ENCODE measurements around the gene CPSF7. TPM values are rescaled to one million over a fixed set of nuclear protein-coding genes. Genes with fewer than 3 reads are reported as not detected.

CPSF7 gene
- total RNA-seq, 1 experiment from 2014 or later = 87.0 TPM

- no peak for TF ChIP-seq CTCF (conservative IDR thresholded peaks at IDR 0.05)
- no peak for TF ChIP-seq EZH2 (IDR thresholded peaks at IDR 0.05; ENCODE audit: low read depth)
- Histone ChIP-seq H3K79me2 (ENCODE audit: low read depth) (no peaks in the 10 kb centered on the region), H3K36me3 (ENCODE audit: low read depth) (peaks cover 34% of the 10 kb centered on the region), H3K4me1 (replicated peaks; ENCODE audit: insufficient read depth) (no peaks in the 10 kb centered on the region), H3K27ac (peak overlapping the region; percentile 13; the same call in 1 of the 2 replicates), H3K9me3 (ENCODE audit: insufficient read depth, low read depth) (no peaks in the 10 kb centered on the region), H3F3A (ENCODE audit: insufficient read depth, low read depth) (peaks cover 40% of the 10 kb centered on the region), H3K4me3 (no peak overlapping the region), H3K4me2 (no peak overlapping the region), H4K20me1 (ENCODE audit: insufficient read depth) (peaks cover 5% of the 10 kb centered on the region; the same call in 1 of the 2 replicates), H3K27me3 (ENCODE audit: insufficient read depth, low read depth) (no peaks in the 10 kb centered on the region), H2AFZ (no peak overlapping the region), H3K9me2 (ENCODE audit: insufficient read depth) (no peaks in the 10 kb centered on the region; the same call in 1 of the 2 replicates)
- POLR2A ChIA-PET (ENCODE audit: unreplicated experiment) = interaction anchor here (0.6 kb wide), 1 partner anchor 29 kb away, joined by 3 read pairs; the partner anchor contains the start of genes CPSF7 and SDHAF2
- DNase-seq = no peak
- no TSS peak for BruUV-seq (replicated peaks)
- intact Hi-C loops (cut with micrococcal nuclease; ENCODE audit: unreplicated experiment) = no loop called here
- CTCF ChIA-PET = interaction anchor here (0.6 to 1.1 kb wide), 2 partner anchors 65 to 595 kb away, joined by 3 to 4 read pairs; no protein-coding TSS in a partner anchor
Observed at GRCh38 chr11:61401173-61401572, 28.6 kb downstream of the CPSF7 start.

GRCh38 chr11:61392981-61393595 is 36.7 kb downstream of the CPSF7 start:
- no peaks in the 10 kb centered on the region; the same call in 1 of the 2 replicates for H3K36me3 ChIP-seq (ENCODE audit: low read depth)
- no peaks in the 10 kb centered on the region; the same call in 1 of the 2 replicates for H3K79me2 ChIP-seq (ENCODE audit: low read depth)
- H3K4me1 ChIP-seq (replicated peaks; ENCODE audit: insufficient read depth) = peaks cover 11% of the 10 kb centered on the region
- no peak; the same call in 1 of the 2 replicates for TF ChIP-seq CTCF (conservative IDR thresholded peaks at IDR 0.05)
- TF ChIP-seq EZH2 (IDR thresholded peaks at IDR 0.05; ENCODE audit: low read depth) = no peak
- H2AFZ ChIP-seq = peak overlapping the region; percentile 99
- H4K20me1 ChIP-seq (ENCODE audit: insufficient read depth) = no peaks in the 10 kb centered on the region
- intact Hi-C loops (cut with micrococcal nuclease; ENCODE audit: unreplicated experiment) = loop anchor here (2.0 kb wide), 2 partner anchors 32 to 60 kb away; partner anchors contain the start of genes CYB561A3, DDB1 and TKFC
- 0 out of 2 replicates have a peak, but pooled peaks cover 2% of the 10 kb centered on the region for H3K9me3 ChIP-seq (ENCODE audit: insufficient read depth, low read depth)
- no TSS peak for BruUV-seq (replicated peaks)
- H3K9me2 ChIP-seq (ENCODE audit: insufficient read depth) = no peaks in the 10 kb centered on the region
- ChIA-PET POLR2A (ENCODE audit: unreplicated experiment) (interaction anchor here (0.7 kb wide), 1 partner anchor 1435 kb away, joined by 3 read pairs; no protein-coding TSS in a partner anchor), CTCF (interaction anchor here (0.6 to 2.4 kb wide), 6 partner anchors 9 to 572 kb away, joined by 4 to 21 read pairs (median 4); partner anchors contain the start of genes CYB561A3 and TMEM138)
- peak overlapping the region; percentile 83 for H3K4me2 ChIP-seq
- peak overlapping the region; percentile 52 for H3K27ac ChIP-seq
- peak overlapping the region; percentile 81 for H3K4me3 ChIP-seq
- no peaks in the 10 kb centered on the region for H3K27me3 ChIP-seq (ENCODE audit: insufficient read depth, low read depth)
- peak in 1 of 2 experiments; percentile 10 for DNase-seq
- H3F3A ChIP-seq (ENCODE audit: insufficient read depth, low read depth) = peaks cover 16% of the 10 kb centered on the region; the same call in 1 of the 2 replicates

- Histone ChIP-seq H2AFZ (no peak overlapping the region), H3K9me3 (ENCODE audit: insufficient read depth, low read depth) (0 out of 2 replicates have a peak, but pooled peaks cover 2% of the 10 kb centered on the region), H3K4me1 (replicated peaks; ENCODE audit: insufficient read depth) (peaks cover 11% of the 10 kb centered on the region), H3K79me2 (ENCODE audit: low read depth) (no peaks in the 10 kb centered on the region; the same call in 1 of the 2 replicates), H3K9me2 (ENCODE audit: insufficient read depth) (no peaks in the 10 kb centered on the region), H3K27ac (no peak overlapping the region), H3K4me2 (no peak overlapping the region), H3K4me3 (no peak overlapping the region), H3K27me3 (ENCODE audit: insufficient read depth, low read depth) (no peaks in the 10 kb centered on the region), H3F3A (ENCODE audit: insufficient read depth, low read depth) (peaks cover 23% of the 10 kb centered on the region), H3K36me3 (ENCODE audit: low read depth) (no peaks in the 10 kb centered on the region; the same call in 1 of the 2 replicates), H4K20me1 (ENCODE audit: insufficient read depth) (no peaks in the 10 kb centered on the region)
- intact Hi-C loops (cut with micrococcal nuclease; ENCODE audit: unreplicated experiment) = no loop called here
- DNase-seq = no peak
- BruUV-seq (replicated peaks) = no TSS peak
- TF ChIP-seq CTCF (conservative IDR thresholded peaks at IDR 0.05) = no peak
- no peak for TF ChIP-seq EZH2 (IDR thresholded peaks at IDR 0.05; ENCODE audit: low read depth)
- POLR2A ChIA-PET (ENCODE audit: unreplicated experiment) = no interaction called here
- CTCF ChIA-PET = interaction anchor here (0.6 kb wide), 1 partner anchor 114 kb away, joined by 6 read pairs; no protein-coding TSS in a partner anchor
Observed at GRCh38 chr11:61390161-61390560, 39.6 kb downstream of the CPSF7 start.
